Measurements from ENCODE around the gene CHMP1B.
"Not testable (repeated sequence)": the region's sequence is repeated elsewhere in the genome, so short reads cannot be mapped to it uniquely, and the experiment has no call there.

Gene CHMP1B

GRCh38 chr18:11842562-11842961 is 8.7 kb upstream of the CHMP1B start:
- no peak overlapping the region for H3K9ac ChIP-seq (ENCODE audit: low read length)
- H3K9me3 ChIP-seq (ENCODE audit: control insufficient read depth, low read depth, low read length) = no peaks in the 10 kb centered on the region
- H3K36me3 ChIP-seq (ENCODE audit: control insufficient read depth, low read depth, low read length) = no peaks in the 10 kb centered on the region
- no peak overlapping the region for H3K27ac ChIP-seq (ENCODE audit: low read length)
- no peaks in the 10 kb centered on the region for H3K27me3 ChIP-seq (ENCODE audit: control insufficient read depth, insufficient read depth, low read length)
- no peaks in the 10 kb centered on the region for H3K4me1 ChIP-seq (ENCODE audit: control insufficient read depth, low read depth, low read length)
- no peak overlapping the region for H3K4me3 ChIP-seq (ENCODE audit: low read length)

GRCh38 chr18:11844436-11844835 is 6.8 kb upstream of the CHMP1B start:
- Histone ChIP-seq H3K36me3 (ENCODE audit: control insufficient read depth, low read depth, low read length) (no peaks in the 10 kb centered on the region), H3K4me1 (ENCODE audit: control insufficient read depth, low read depth, low read length) (no peaks in the 10 kb centered on the region), H3K9ac (ENCODE audit: low read length) (no peak overlapping the region), H3K9me3 (ENCODE audit: control insufficient read depth, low read depth, low read length) (no peaks in the 10 kb centered on the region), H3K27ac (ENCODE audit: low read length) (no peak overlapping the region), H3K27me3 (ENCODE audit: control insufficient read depth, insufficient read depth, low read length) (no peaks in the 10 kb centered on the region), H3K4me3 (ENCODE audit: low read length) (no peak overlapping the region)

GRCh38 chr18:11845654-11846053 is 5.6 kb upstream of the CHMP1B start:
- H3K9me3 ChIP-seq (ENCODE audit: control insufficient read depth, low read depth, low read length) = no peaks in the 10 kb centered on the region
- no peaks in the 10 kb centered on the region for H3K36me3 ChIP-seq (ENCODE audit: control insufficient read depth, low read depth, low read length)
- H3K27ac ChIP-seq (ENCODE audit: low read length) = no peak overlapping the region
- peaks cover 6% of the 10 kb centered on the region for H3K4me1 ChIP-seq (ENCODE audit: control insufficient read depth, low read depth, low read length)
- H3K9ac ChIP-seq (ENCODE audit: low read length) = no peak overlapping the region
- H3K4me3 ChIP-seq (ENCODE audit: low read length) = no peak overlapping the region
- H3K27me3 ChIP-seq (ENCODE audit: control insufficient read depth, insufficient read depth, low read length) = no peaks in the 10 kb centered on the region

- no peak overlapping the region for H3K27ac ChIP-seq (ENCODE audit: low read length)
Measured at GRCh38 chr18:11847811-11848210, 3.4 kb upstream of the CHMP1B start.

GRCh38 chr18:11849279-11849678 is 1.9 kb upstream of the CHMP1B start:
- Histone ChIP-seq H3K36me3 (ENCODE audit: control insufficient read depth, low read depth, low read length) (no peaks in the 10 kb centered on the region), H3K9me3 (ENCODE audit: control insufficient read depth, low read depth, low read length) (no peaks in the 10 kb centered on the region), H3K4me1 (ENCODE audit: control insufficient read depth, low read depth, low read length) (peaks cover 9% of the 10 kb centered on the region), H3K9ac (ENCODE audit: low read length) (no peak overlapping the region), H3K4me3 (ENCODE audit: low read length) (no peak overlapping the region), H3K27ac (ENCODE audit: low read length) (no peak overlapping the region), H3K27me3 (ENCODE audit: control insufficient read depth, insufficient read depth, low read length) (no peaks in the 10 kb centered on the region)

More at GRCh38 chr18:11847811-11848210, 3.4 kb upstream of the CHMP1B start:
- Histone ChIP-seq H3K9me3 (ENCODE audit: control insufficient read depth, low read depth, low read length) (no peaks in the 10 kb centered on the region), H3K36me3 (ENCODE audit: control insufficient read depth, low read depth, low read length) (no peaks in the 10 kb centered on the region), H3K4me1 (ENCODE audit: control insufficient read depth, low read depth, low read length) (peaks cover 6% of the 10 kb centered on the region), H3K9ac (ENCODE audit: low read length) (no peak overlapping the region), H3K27me3 (ENCODE audit: control insufficient read depth, insufficient read depth, low read length) (no peaks in the 10 kb centered on the region), H3K4me3 (ENCODE audit: low read length) (no peak overlapping the region)

- Histone ChIP-seq H3K4me3 (ENCODE audit: low read length) (peak overlapping the region; percentile 96), H3K27ac (ENCODE audit: low read length) (no peak overlapping the region), H3K9me3 (ENCODE audit: control insufficient read depth, low read depth, low read length) (no peaks in the 10 kb centered on the region), H3K36me3 (ENCODE audit: control insufficient read depth, low read depth, low read length) (no peaks in the 10 kb centered on the region), H3K27me3 (ENCODE audit: control insufficient read depth, insufficient read depth, low read length) (no peaks in the 10 kb centered on the region), H3K9ac (ENCODE audit: low read length) (peak overlapping the region; percentile 94), H3K4me1 (ENCODE audit: control insufficient read depth, low read depth, low read length) (peaks cover 9% of the 10 kb centered on the region)
Measured at GRCh38 chr18:11849841-11850634, 1.2 kb upstream of the CHMP1B start.

- peak overlapping the region; percentile 96 for H3K4me3 ChIP-seq (ENCODE audit: low read length)
- no peaks in the 10 kb centered on the region for H3K36me3 ChIP-seq (ENCODE audit: control insufficient read depth, low read depth, low read length)
- peak overlapping the region; percentile 83 for H3K27ac ChIP-seq (ENCODE audit: low read length)
- no peaks in the 10 kb centered on the region for H3K9me3 ChIP-seq (ENCODE audit: control insufficient read depth, low read depth, low read length)
- peaks cover 9% of the 10 kb centered on the region for H3K4me1 ChIP-seq (ENCODE audit: control insufficient read depth, low read depth, low read length)
- no peaks in the 10 kb centered on the region for H3K27me3 ChIP-seq (ENCODE audit: control insufficient read depth, insufficient read depth, low read length)
- H3K9ac ChIP-seq (ENCODE audit: low read length) = peak overlapping the region; percentile 94
Measured at GRCh38 chr18:11850821-11851145, 430 bp upstream of the CHMP1B start.

- no peaks in the 10 kb centered on the region for H3K9me3 ChIP-seq (ENCODE audit: control insufficient read depth, low read depth, low read length)
- H3K27ac ChIP-seq (ENCODE audit: low read length) = peak overlapping the region; percentile 89
- no peaks in the 10 kb centered on the region for H3K36me3 ChIP-seq (ENCODE audit: control insufficient read depth, low read depth, low read length)
- no peaks in the 10 kb centered on the region for H3K27me3 ChIP-seq (ENCODE audit: control insufficient read depth, insufficient read depth, low read length)
- peak overlapping the region; percentile 94 for H3K9ac ChIP-seq (ENCODE audit: low read length)
- peaks cover 10% of the 10 kb centered on the region for H3K4me1 ChIP-seq (ENCODE audit: control insufficient read depth, low read depth, low read length)
- H3K4me3 ChIP-seq (ENCODE audit: low read length) = peak overlapping the region; percentile 96
Measured at GRCh38 chr18:11851806-11852337, 659 bp downstream of the CHMP1B start.

GRCh38 chr18:11854554-11854953 is 3.3 kb downstream of the CHMP1B start:
- H3K4me1 ChIP-seq (ENCODE audit: control insufficient read depth, low read depth, low read length) = peaks cover 18% of the 10 kb centered on the region
- H3K27me3 ChIP-seq (ENCODE audit: control insufficient read depth, insufficient read depth, low read length); H3K9ac ChIP-seq (ENCODE audit: low read length); H3K27ac ChIP-seq (ENCODE audit: low read length); H3K9me3 ChIP-seq (ENCODE audit: control insufficient read depth, low read depth, low read length); H3K36me3 ChIP-seq (ENCODE audit: control insufficient read depth, low read depth, low read length); H3K4me3 ChIP-seq (ENCODE audit: low read length): not testable (repeated sequence)

GRCh38 chr18:11857177-11857887 is 6.1 kb downstream of the CHMP1B start:
- H3K36me3 ChIP-seq (ENCODE audit: control insufficient read depth, low read depth, low read length) = no peaks in the 10 kb centered on the region
- no peaks in the 10 kb centered on the region for H3K27me3 ChIP-seq (ENCODE audit: control insufficient read depth, insufficient read depth, low read length)
- H3K4me1 ChIP-seq (ENCODE audit: control insufficient read depth, low read depth, low read length) = peaks cover 12% of the 10 kb centered on the region
- H3K4me3 ChIP-seq (ENCODE audit: low read length) = peak overlapping the region; percentile 3
- H3K9ac ChIP-seq (ENCODE audit: low read length) = peak overlapping the region; percentile 19
- H3K9me3 ChIP-seq (ENCODE audit: control insufficient read depth, low read depth, low read length) = no peaks in the 10 kb centered on the region
- peak overlapping the region; percentile 36 for H3K27ac ChIP-seq (ENCODE audit: low read length)

- no peaks in the 10 kb centered on the region for H3K9me3 ChIP-seq (ENCODE audit: control insufficient read depth, low read depth, low read length)
- H3K27ac ChIP-seq (ENCODE audit: low read length) = no peak overlapping the region
- H3K4me3 ChIP-seq (ENCODE audit: low read length) = no peak overlapping the region
- no peaks in the 10 kb centered on the region for H3K27me3 ChIP-seq (ENCODE audit: control insufficient read depth, insufficient read depth, low read length)
- H3K9ac ChIP-seq (ENCODE audit: low read length) = no peak overlapping the region
- H3K36me3 ChIP-seq (ENCODE audit: control insufficient read depth, low read depth, low read length) = no peaks in the 10 kb centered on the region
- H3K4me1 ChIP-seq (ENCODE audit: control insufficient read depth, low read depth, low read length) = peaks cover 9% of the 10 kb centered on the region
Measured at GRCh38 chr18:11859282-11859830, 8.1 kb downstream of the CHMP1B start.

All from iPS-18a (cell line).